Parathyroid adenoma (tissue), 2 donors: ENCODE measurements around the gene INPP4A.

Experiments used
- H2AFZ ChIP-seq: fragments of 300-600 bp; sonication (generic); one replicate; pipeline ENCODE4 v1.7.0; 2017; ENCODE audit warnings: antibody characterized with exemption, mild to moderate bottlenecking
- H3K27ac ChIP-seq: fragments of 300-600 bp; sonication (generic); one replicate; pipeline ENCODE4 v1.7.0; 2017
- H3K27me3 ChIP-seq: fragments of 300-600 bp; sonication (generic); one replicate; pipeline ENCODE4 v1.7.0; 2017; ENCODE audit warnings: low read length; ENCODE audit not compliant: control insufficient read depth, insufficient read depth
- H3K36me3 ChIP-seq: fragments of 300-600 bp; sonication (generic); one replicate; pipeline ENCODE4 v1.7.0; 2017; ENCODE audit warnings: low read length; ENCODE audit not compliant: control insufficient read depth, insufficient read depth
- H3K4me1 ChIP-seq: fragments of 300-600 bp; sonication (generic); one replicate; pipeline ENCODE4 v1.7.0; 2017; ENCODE audit warnings: control low read depth
- H3K4me2 ChIP-seq: fragments of 300-600 bp; sonication (generic); one replicate; pipeline ENCODE4 v1.7.0; 2017; ENCODE audit warnings: low read length
- H3K4me3 ChIP-seq: fragments of 300-600 bp; sonication (generic); one replicate; pipeline ENCODE4 v1.7.0; 2017; ENCODE audit warnings: low read depth, low read length
- H3K79me2 ChIP-seq: fragments of 300-600 bp; sonication (generic); one replicate; pipeline ENCODE4 v1.7.0; 2017; ENCODE audit warnings: control low read depth
- H3K9ac ChIP-seq: fragments of 300-600 bp; sonication (generic); one replicate; pipeline ENCODE4 v1.7.0; 2017; ENCODE audit warnings: mild to moderate bottlenecking
- H3K9me3 ChIP-seq: fragments of 300-600 bp; sonication (generic); one replicate; pipeline ENCODE4 v1.7.0; 2017; ENCODE audit warnings: low read length; ENCODE audit not compliant: control insufficient read depth
- CTCF ChIP-seq: fragments of 300-600 bp; sonication (generic); IDR thresholded peaks from one replicate; pipeline ENCODE4 v1.7.0; 2017; ENCODE audit warnings: antibody characterized with exemption, mild to moderate bottlenecking
- donor health status: primary hyperparathyroidism.

Gene INPP4A

GRCh38 chr2:98458667-98459380 lies 14.2 kb downstream of the INPP4A start:
- TF ChIP-seq CTCF: no peak
- no peaks in the 10 kb centered on the region for H3K27me3 ChIP-seq
- H3K9me3 ChIP-seq: no peaks in the 10 kb centered on the region
- no peak overlapping the region for H3K9ac ChIP-seq
- no peak overlapping the region for H3K4me3 ChIP-seq
- peaks cover 3% of the 10 kb centered on the region for H3K4me1 ChIP-seq
- H3K36me3 ChIP-seq: no peaks in the 10 kb centered on the region
- H3K4me2 ChIP-seq: no peak overlapping the region
- H3K79me2 ChIP-seq: peaks cover 63% of the 10 kb centered on the region
- no peak overlapping the region for H2AFZ ChIP-seq
- no peak overlapping the region for H3K27ac ChIP-seq

GRCh38 chr2:98459496-98460175 lies 15.0 kb downstream of the INPP4A start:
- no peak overlapping the region for H3K9ac ChIP-seq

GRCh38 chr2:98460573-98461497 lies 16.2 kb downstream of the INPP4A start:
- Histone ChIP-seq H2AFZ (no peak overlapping the region), H3K9ac (no peak overlapping the region), H3K27me3 (no peaks in the 10 kb centered on the region), H3K4me1 (peaks cover 10% of the 10 kb centered on the region), H3K4me2 (no peak overlapping the region), H3K27ac (no peak overlapping the region), H3K4me3 (no peak overlapping the region), H3K36me3 (no peaks in the 10 kb centered on the region), H3K79me2 (peaks cover 58% of the 10 kb centered on the region), H3K9me3 (no peaks in the 10 kb centered on the region)
- TF ChIP-seq CTCF: no peak

More at GRCh38 chr2:98459496-98460175, 15.0 kb downstream of the INPP4A start:
- Histone ChIP-seq H3K9me3 (no peaks in the 10 kb centered on the region), H3K79me2 (peaks cover 60% of the 10 kb centered on the region), H3K4me3 (no peak overlapping the region), H3K36me3 (no peaks in the 10 kb centered on the region), H3K4me1 (peaks cover 4% of the 10 kb centered on the region), H3K27me3 (no peaks in the 10 kb centered on the region), H3K27ac (no peak overlapping the region), H2AFZ (no peak overlapping the region), H3K4me2 (no peak overlapping the region)
- no peak for TF ChIP-seq CTCF

- Histone ChIP-seq H3K4me3 (no peak overlapping the region), H3K9me3 (no peaks in the 10 kb centered on the region), H3K4me2 (no peak overlapping the region), H3K27me3 (no peaks in the 10 kb centered on the region), H2AFZ (no peak overlapping the region), H3K4me1 (peaks cover 11% of the 10 kb centered on the region), H3K9ac (no peak overlapping the region), H3K79me2 (peaks cover 62% of the 10 kb centered on the region), H3K36me3 (no peaks in the 10 kb centered on the region), H3K27ac (no peak overlapping the region)
- no peak for TF ChIP-seq CTCF
These were observed 16.9 kb downstream of the INPP4A start for GRCh38 chr2:98461498-98462049.
